ENCODE results near the gene SIPA1L3. TPM values are rescaled to one million over a fixed set of nuclear protein-coding genes. Genes with fewer than 3 reads are reported as not detected.

SIPA1L3 gene
- total and polyA plus RNA-seq, 10 of the 15 experiments (the other 5 are each of a cell fraction or from before 2014, with no cell fraction given), result 0.24 to 66.2 (median 19.1) TPM

DNA sequence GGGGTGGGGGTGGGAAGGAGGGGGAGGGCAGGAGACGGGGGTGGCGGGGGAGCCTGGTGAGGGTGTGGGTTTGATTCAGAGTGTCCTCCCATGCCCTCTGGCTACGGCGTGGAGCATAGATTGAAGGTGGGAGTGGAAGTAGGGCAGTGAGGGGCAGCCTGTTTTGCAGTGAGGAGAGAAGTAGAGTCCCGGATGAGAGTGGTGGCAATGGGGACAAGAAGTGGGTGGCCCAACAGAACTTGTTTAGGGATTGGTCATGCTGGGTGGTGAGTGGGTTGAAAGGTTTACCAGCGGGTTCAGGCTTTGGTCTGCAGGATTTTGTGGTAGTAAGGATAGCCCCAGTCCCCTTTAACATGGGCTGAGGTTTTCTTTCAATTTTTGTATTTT lies 35.5 kb downstream of the SIPA1L3 start:
- in situ Hi-C loops (cut with MboI) (no loop called here), intact Hi-C loops (cut with micrococcal nuclease; ENCODE audit: unreplicated experiment) (no loop called here)
- Histone ChIP-seq H3K27me3 (replicated peaks in 1 of 2; ENCODE audit: control insufficient read depth in 2 of 2, insufficient read depth in 2 of 2, low read length in 1 of 2) (no peaks in the 10 kb centered on the region), H3K4me3 (no peak overlapping the region), H3K9ac (ENCODE audit: control insufficient read depth, insufficient read depth, low read length) (no peak overlapping the region), H4K20me1 (ENCODE audit: control insufficient read depth, insufficient read depth) (no peaks in the 10 kb centered on the region; the same call in 1 of the 2 replicates), H3K79me2 (ENCODE audit: control insufficient read depth, insufficient read depth, low read length) (peaks cover 53% of the 10 kb centered on the region), H3K4me1 (ENCODE audit: control insufficient read depth, insufficient read depth, low read length) (no peaks in the 10 kb centered on the region), H3K4me2 (ENCODE audit: control insufficient read depth, insufficient read depth) (no peak overlapping the region), H3K36me3 (ENCODE audit: control insufficient read depth in 2 of 2, insufficient read depth in 2 of 2, low read length in 1 of 2) (peaks cover 5 to 19% of the 10 kb centered on the region in 2 experiments; a peak in 3 of 4 replicates), H3K9me3 (replicated peaks; ENCODE audit: control insufficient read depth, insufficient read depth, low read length) (peaks cover 2% of the 10 kb centered on the region; the same call in 1 of the 3 replicates), H2AFZ (ENCODE audit: control insufficient read depth, low read depth, low read length) (no peak overlapping the region), H3K27ac (ENCODE audit: control insufficient read depth, insufficient read depth) (no peak overlapping the region)
- ATAC-seq, result no peak
- DNase-seq (ENCODE audit: low read depth, low spot score), result no peak
- ChIA-PET POLR2A (interaction anchor here (1.4 kb wide), 1 partner anchor 11 kb away, joined by 3 read pairs; no protein-coding TSS in a partner anchor), CTCF (interaction anchor here (0.7 kb wide), 1 partner anchor 46 kb away, joined by 3 read pairs; no protein-coding TSS in a partner anchor), RAD21 (ENCODE audit: unreplicated experiment) (no interaction called here), SMC1A (ENCODE audit: uncharacterized antibody, unreplicated experiment) (interaction anchor here (0.6 kb wide), 1 partner anchor 61 kb away, joined by 3 read pairs; no protein-coding TSS in a partner anchor)
- BruUV-seq (replicated peaks), result no TSS peak
- FAIRE-seq, result no peak
- TF ChIP-seq, protein P1, sequence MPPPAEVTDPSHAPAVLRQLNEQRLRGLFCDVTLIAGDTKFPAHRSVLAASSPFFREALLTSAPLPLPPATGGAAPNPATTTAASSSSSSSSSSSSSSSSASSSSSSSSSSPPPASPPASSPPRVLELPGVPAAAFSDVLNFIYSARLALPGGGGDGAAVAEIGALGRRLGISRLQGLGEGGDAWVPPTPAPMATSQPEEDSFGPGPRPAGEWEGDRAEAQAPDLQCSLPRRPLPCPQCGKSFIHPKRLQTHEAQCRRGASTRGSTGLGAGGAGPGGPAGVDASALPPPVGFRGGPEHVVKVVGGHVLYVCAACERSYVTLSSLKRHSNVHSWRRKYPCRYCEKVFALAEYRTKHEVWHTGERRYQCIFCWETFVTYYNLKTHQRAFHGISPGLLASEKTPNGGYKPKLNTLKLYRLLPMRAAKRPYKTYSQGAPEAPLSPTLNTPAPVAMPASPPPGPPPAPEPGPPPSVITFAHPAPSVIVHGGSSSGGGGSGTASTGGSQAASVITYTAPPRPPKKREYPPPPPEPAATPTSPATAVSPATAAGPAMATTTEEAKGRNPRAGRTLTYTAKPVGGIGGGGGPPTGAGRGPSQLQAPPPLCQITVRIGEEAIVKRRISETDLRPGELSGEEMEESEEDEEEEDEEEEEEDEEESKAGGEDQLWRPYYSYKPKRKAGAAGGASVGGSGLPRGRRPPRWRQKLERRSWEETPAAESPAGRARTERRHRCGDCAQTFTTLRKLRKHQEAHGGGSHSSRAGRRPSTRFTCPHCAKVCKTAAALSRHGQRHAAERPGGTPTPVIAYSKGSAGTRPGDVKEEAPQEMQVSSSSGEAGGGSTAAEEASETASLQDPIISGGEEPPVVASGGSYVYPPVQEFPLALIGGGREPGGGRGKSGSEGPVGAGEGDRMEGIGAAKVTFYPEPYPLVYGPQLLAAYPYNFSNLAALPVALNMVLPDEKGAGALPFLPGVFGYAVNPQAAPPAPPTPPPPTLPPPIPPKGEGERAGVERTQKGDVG (CRISPR knock-in tag; IDR thresholded peaks at IDR 0.05), result no peak
- TF ChIP-seq WRNIP1 (IDR thresholded peaks at IDR 0.05; ENCODE audit: borderline replicate concordance, low read depth, low read length) (no peak), RFX5 (IDR thresholded peaks at IDR 0.05; ENCODE audit: low read depth, low read length) (no peak), MXI1 (IDR thresholded peaks at IDR 0.05; ENCODE audit: low read depth, low read length) (no peak)
- TF ChIP-seq, protein P2, sequence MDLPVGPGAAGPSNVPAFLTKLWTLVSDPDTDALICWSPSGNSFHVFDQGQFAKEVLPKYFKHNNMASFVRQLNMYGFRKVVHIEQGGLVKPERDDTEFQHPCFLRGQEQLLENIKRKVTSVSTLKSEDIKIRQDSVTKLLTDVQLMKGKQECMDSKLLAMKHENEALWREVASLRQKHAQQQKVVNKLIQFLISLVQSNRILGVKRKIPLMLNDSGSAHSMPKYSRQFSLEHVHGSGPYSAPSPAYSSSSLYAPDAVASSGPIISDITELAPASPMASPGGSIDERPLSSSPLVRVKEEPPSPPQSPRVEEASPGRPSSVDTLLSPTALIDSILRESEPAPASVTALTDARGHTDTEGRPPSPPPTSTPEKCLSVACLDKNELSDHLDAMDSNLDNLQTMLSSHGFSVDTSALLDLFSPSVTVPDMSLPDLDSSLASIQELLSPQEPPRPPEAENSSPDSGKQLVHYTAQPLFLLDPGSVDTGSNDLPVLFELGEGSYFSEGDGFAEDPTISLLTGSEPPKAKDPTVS (IDR thresholded peaks at IDR 0.05; ENCODE audit: low read depth, low read length), result no peak
- TF ChIP-seq, protein P3, sequence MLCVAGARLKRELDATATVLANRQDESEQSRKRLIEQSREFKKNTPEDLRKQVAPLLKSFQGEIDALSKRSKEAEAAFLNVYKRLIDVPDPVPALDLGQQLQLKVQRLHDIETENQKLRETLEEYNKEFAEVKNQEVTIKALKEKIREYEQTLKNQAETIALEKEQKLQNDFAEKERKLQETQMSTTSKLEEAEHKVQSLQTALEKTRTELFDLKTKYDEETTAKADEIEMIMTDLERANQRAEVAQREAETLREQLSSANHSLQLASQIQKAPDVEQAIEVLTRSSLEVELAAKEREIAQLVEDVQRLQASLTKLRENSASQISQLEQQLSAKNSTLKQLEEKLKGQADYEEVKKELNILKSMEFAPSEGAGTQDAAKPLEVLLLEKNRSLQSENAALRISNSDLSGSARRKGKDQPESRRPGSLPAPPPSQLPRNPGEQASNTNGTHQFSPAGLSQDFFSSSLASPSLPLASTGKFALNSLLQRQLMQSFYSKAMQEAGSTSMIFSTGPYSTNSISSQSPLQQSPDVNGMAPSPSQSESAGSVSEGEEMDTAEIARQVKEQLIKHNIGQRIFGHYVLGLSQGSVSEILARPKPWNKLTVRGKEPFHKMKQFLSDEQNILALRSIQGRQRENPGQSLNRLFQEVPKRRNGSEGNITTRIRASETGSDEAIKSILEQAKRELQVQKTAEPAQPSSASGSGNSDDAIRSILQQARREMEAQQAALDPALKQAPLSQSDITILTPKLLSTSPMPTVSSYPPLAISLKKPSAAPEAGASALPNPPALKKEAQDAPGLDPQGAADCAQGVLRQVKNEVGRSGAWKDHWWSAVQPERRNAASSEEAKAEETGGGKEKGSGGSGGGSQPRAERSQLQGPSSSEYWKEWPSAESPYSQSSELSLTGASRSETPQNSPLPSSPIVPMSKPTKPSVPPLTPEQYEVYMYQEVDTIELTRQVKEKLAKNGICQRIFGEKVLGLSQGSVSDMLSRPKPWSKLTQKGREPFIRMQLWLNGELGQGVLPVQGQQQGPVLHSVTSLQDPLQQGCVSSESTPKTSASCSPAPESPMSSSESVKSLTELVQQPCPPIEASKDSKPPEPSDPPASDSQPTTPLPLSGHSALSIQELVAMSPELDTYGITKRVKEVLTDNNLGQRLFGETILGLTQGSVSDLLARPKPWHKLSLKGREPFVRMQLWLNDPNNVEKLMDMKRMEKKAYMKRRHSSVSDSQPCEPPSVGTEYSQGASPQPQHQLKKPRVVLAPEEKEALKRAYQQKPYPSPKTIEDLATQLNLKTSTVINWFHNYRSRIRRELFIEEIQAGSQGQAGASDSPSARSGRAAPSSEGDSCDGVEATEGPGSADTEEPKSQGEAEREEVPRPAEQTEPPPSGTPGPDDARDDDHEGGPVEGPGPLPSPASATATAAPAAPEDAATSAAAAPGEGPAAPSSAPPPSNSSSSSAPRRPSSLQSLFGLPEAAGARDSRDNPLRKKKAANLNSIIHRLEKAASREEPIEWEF (IDR thresholded peaks at IDR 0.05; ENCODE audit: insufficient replicate concordance, low read depth, low read length), result no peak
- WGBS (ENCODE audit: insufficient coverage, insufficient replicate concordance, low lambda C conversion rate, missing lambda C conversion rate), result 95% methylated on average over 4 of the region's 6 CpGs

Measured in GM12878 (cell line).